ENCODE data around the gene RENBP.

DNA sequence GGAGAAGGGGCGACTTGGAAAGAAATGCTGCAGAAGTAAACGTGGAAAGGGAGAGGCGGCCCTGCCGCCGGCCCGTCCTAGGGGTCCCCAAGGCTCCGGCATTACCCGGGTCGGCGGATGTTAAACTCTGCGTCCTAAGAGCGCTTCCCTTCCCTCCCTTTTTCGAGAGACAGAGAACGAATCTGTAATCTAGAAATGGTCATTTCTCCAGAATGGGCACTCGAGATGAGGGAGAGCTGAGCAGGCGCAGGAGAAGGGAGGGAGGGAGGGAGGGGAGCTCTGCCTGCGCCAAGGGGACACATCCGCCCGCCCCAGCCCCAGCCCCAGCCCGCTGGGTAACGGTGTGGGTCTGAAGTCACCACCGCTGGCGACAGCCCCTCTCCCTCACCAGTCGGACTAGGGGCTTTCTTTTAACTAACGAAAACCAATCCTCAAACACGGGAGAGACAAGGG, 25.5 kb upstream of the RENBP start:
- TF ChIP-seq, protein P1, sequence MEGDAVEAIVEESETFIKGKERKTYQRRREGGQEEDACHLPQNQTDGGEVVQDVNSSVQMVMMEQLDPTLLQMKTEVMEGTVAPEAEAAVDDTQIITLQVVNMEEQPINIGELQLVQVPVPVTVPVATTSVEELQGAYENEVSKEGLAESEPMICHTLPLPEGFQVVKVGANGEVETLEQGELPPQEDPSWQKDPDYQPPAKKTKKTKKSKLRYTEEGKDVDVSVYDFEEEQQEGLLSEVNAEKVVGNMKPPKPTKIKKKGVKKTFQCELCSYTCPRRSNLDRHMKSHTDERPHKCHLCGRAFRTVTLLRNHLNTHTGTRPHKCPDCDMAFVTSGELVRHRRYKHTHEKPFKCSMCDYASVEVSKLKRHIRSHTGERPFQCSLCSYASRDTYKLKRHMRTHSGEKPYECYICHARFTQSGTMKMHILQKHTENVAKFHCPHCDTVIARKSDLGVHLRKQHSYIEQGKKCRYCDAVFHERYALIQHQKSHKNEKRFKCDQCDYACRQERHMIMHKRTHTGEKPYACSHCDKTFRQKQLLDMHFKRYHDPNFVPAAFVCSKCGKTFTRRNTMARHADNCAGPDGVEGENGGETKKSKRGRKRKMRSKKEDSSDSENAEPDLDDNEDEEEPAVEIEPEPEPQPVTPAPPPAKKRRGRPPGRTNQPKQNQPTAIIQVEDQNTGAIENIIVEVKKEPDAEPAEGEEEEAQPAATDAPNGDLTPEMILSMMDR (conservative IDR thresholded peaks at IDR 0.05; ENCODE audit: low read length), result no peak
- no peak for TF ChIP-seq EZH2phosphoT487 (IDR thresholded peaks at IDR 0.05; ENCODE audit: borderline replicate concordance)
